Activated CD8-positive, alpha-beta memory T cell treated with anti-CD3 and anti-CD28 coated beads, Interleukin-2, amount 50 U/mL, for 4 hours (primary cell): Measurements from ENCODE around the gene AOX1.
"Not testable (repeated sequence)": the region's sequence is repeated elsewhere in the genome, so short reads cannot be mapped to it uniquely, and the experiment has no call there.

Source experiments
- DNase-seq: peaks from one replicate; pipeline ENCODE4 v3.0.0-alpha.2; 2020

Gene AOX1

DNA sequence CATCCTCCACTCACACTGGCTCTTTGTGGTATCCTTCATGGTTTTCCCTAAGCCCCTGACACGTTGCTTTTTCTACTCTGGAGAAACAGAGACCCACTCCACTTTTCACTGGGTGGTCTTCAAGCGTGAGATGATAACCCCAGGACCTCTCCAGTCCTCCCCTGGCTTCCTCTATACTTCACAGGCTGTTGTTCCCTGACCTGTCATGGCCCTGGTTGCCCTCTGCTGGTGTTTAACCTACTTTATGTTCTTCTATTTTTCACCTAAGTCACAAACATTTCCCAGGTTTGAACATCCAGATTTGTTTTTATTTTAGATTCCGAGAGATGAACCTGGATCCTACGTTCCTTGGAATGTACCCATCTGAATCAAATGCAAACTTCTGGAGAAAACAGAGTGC is 84.5 kb downstream of the AOX1 start:
- no peak for DNase-seq

- no peak for DNase-seq
Observed at GRCh38 chr2:200670751-200671150, 84.9 kb downstream of the AOX1 start.

- DNase-seq, result no peak
Observed at GRCh38 chr2:200673191-200673590, 87.4 kb downstream of the AOX1 start.

DNA sequence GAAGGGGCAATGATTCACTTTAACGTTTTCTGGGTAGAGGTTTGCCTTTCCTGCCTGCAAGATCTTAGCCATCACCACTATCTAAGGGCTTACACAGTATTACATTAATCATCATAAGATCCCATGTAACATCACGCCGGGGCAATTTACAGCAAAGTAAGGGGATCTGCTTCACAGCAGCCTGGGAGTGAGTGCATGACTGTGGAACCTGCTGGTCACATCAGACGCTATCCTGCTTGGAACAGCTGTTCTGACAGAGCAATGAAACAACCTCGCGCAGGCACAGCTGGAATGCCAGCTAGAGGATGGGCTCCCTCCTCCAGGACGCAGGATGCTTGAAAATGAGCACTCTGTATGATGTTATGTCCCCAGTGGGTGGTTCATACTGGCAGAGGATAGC is 89.0 kb downstream of the AOX1 start:
- DNase-seq, result no peak

DNA sequence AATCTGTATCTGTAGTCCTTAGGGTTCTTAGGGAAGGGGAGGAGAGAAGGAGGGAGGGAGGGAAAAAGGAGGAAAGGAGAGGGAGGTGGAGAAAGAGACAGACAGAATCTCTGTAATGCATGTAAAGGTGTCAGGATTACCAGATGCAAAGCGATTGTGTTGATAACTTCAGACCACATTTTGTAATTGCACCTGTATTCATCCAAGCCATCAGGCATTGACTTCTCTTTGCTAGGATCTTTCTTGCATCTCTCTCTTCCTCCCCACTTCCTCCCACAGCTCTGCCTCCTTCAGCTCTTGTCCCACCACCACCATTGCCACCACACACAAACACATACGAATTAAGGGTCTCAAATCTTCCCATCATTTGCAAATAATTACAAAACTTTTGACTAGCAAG is 91.4 kb downstream of the AOX1 start:
- DNase-seq, result no peak

DNA sequence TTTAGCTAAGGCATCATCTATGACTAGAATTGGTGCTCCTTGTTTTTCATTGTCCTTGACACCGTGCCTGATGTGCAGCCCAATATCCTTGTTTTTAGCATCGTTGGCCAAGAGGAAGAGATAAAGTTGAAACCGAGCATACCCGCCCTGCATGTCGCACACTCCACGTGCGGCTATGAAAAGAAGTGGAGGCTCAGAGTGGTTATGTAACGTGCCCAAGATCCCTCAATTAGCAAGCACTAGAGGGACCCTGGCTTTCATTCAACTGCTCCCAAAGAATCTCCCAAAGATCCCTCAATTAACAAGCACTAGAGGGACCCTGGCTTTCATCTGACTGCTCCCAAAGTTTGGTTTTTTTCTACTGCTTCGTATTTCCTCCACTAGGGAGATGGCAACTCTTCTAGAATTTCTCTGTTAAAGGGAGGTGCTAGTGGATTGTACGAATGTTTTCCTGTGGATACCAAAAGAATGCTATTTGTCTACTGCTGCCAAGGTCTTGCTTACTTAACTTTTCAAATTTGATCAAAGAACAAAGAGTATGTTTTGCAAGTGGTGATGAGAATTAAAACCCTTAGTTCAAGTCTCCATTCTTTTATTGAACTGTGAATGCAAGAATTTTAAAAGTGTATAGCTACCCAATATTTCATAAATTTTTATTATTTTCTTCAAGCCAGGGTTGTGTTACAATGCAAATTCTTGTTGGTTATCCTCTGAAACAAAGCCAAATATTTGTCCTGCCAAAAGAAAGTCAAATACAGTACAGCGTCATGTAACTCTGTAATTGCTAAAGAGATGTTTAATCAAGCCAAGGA is 92.1 kb downstream of the AOX1 start:
- DNase-seq, result no peak

DNA sequence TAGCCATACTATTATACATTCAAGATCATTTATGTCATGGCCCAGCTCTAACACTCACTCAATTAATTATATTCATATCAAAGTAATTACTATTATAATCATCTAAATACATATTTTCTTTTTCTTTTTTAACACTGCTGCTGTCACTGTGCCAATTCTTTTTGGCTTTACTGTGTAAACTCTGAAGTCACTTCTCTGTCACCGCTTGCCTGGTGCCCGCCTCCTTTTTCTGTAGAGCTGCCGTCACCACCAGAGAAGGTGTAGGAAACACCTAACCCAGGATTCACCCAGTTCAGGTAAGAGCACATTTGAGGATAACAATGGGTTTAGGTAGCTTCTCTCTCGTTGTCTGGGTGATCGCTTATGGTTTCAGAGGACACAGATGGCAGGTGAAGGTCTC is 93.3 kb downstream of the AOX1 start:
- DNase-seq, result no peak

DNA sequence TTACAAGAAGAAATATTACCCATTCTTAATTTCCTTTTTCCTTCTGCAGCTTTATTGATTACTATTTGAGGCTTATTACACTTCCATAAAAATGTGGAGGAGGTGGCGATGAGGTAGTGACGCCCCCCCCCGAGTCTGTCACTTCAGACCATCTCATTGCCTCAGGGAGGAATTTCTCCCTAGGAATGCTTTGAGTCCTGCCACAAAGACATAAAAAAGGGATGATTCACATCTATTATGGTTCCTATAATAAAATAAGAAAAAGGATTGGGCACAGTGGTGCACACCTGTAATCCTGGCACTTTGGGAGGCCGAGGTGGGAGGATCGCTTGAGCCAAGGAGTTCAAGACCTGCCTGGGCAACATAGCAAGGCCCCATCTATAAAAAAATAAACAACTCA is 93.7 kb downstream of the AOX1 start:
- no peak for DNase-seq

- DNase-seq, result no peak
Observed at GRCh38 chr2:200681697-200682096, 95.9 kb downstream of the AOX1 start.

DNA sequence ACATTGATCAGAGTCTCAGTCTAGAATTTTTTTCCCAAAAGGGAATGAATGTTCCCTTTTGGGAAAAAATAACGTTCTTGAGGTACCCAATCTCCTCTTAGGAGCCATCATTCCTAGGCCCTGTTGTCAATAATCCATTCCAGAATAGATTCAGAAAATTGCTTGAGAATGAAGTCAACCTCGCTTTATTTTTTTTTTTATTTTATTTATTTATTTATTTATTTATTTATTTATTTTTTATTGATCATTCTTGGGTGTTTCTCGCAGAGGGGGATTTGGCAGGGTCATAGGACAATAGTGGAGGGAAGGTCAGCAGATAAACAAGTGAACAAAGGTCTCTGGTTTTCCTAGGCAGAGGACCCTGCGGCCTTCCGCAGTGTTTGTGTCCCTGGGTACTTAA is 96.6 kb downstream of the AOX1 start:
- DNase-seq, result not testable (repeated sequence)

GRCh38 chr2:200687922-200688920 is 102.4 kb downstream of the AOX1 start:
- no peak for DNase-seq

- no peak for DNase-seq
Observed at GRCh38 chr2:200689115-200689514, 103.3 kb downstream of the AOX1 start.

DNA sequence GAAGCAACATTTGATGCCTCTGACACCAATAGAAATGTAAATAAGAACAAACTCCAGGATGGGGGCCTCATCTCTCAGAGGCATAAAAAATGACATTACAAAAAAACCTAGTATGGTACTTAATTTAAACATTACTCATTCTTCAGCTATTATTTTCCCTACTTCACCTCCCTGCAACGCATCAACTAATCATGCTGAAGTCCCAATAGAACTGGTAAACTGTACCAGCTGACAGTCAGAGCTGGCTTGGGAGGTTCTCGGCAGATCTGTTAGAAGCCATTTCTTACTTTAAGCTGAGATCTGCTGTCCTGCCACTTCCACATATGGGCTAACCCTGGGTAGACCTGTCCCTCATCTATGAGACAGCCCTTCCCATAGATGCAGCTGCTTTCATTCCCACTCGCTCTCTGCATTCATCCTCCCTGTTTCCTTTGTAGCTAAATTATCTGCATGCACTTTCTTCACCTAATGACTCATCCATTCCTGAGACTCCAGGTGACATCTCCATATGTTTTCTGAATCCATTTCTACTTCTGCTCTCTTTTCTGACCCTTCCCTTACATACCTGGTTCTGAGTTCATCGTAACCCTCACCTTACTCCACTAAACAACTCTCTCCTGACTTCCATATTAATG is 108.1 kb downstream of the AOX1 start:
- no peak for DNase-seq

DNA sequence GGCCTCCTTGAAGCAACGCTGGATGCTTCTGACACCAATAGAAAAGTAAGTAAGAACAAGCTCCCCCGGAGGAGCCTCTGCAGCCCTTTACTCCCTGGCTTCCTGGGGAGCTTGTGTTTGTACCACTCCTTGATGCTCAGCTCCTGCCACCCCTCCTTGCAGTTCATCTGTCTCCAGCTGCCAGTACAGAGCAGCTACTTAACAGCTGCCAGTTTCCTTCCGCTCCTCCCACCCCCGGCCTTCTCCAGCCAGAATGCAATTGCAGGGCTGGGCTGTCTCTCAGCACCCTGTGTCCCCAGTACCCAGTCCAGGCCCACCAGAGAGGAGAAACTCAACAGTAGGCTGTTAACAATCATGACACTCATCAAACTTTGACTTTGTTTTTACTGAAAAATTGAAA is 109.4 kb downstream of the AOX1 start:
- no peak for DNase-seq

DNA sequence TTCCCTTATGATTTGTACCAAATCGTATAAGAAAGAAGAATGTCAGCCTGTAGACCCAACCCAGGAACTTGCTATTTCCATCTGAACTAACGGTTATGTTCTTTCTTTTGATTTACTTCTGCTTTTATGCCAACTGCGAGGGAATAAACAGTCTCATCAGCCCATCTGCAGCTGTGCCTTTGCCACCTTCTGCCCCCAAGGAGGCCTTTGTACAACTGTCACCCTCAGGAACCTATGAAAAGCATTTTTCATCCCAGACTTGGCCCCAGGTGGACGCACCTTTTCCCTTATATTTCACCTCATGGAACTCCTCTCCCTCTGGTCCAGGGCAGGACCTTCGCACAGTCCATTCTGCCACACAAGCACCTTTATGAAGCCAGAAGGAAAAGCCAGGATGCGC is 109.8 kb downstream of the AOX1 start:
- DNase-seq, result no peak

DNA sequence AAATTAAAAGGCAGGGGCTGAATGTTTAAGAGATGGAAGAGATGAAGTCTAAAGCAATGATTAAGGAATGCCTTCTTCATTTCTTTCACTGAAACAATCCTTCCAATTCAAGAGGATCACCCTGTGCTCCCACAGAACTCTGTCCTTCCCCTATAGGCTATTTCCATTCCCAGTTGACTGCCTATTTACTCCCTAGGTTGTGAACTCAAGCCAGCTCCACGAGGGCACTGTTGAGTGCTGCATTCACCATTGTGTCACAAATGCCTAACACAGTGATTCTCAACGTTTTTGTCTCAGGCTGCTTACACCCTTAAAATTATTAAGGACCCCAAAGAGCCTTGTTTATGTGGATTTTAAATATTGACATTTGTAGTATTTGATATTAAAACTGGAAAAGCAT is 112.4 kb downstream of the AOX1 start:
- DNase-seq, result no peak

- DNase-seq, result no peak
Observed at GRCh38 chr2:200699310-200699709, 113.5 kb downstream of the AOX1 start.

DNA sequence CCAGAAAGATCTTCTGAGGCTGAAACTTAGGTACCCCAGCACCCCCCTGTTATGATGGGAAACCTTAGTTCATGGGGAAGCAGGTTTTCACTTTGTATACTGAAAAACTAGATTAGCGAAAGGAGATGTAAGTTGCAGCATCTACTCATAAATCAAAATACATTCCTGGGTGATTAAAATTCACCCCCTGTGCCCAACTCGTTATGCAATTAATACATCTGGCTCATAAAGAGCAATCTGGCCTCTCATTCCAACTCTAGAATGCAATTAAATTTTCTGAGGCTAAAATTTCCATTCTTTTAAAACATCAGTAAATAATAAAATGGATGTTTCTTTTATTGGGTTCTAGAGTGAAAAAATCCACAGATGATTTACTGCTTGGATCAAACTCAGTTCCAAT is 115.0 kb downstream of the AOX1 start:
- DNase-seq, result no peak

- no peak for DNase-seq
Observed at GRCh38 chr2:200702044-200702443, 116.2 kb downstream of the AOX1 start.

DNA sequence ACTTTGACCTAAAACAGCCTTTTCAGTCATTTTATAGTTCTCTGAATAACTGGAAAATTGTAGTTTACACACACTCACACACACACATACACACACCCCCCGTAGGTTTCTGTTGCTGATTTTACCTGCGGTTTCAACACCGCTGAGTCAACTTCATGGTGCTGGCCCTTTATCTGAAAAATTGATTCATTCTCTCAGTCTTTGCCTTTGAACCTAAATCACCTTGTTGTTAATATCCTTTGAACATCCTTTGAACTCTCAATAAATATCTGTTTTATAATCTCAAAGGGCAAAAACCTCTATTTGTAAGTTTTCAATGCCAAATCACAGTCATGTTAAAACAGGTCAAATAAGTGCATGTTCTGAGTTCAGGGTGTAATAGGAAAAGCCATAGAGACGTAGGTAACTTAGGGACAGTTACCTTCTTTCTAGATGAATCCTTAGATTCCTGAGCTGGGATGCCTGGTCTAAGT is 116.9 kb downstream of the AOX1 start:
- DNase-seq, result peak; percentile 41

- no peak for DNase-seq
Observed at GRCh38 chr2:200703127-200703925, 117.5 kb downstream of the AOX1 start.

GRCh38 chr2:200703926-200704637 is 118.3 kb downstream of the AOX1 start:
- no peak for DNase-seq
